HG02763 (cell line): Measurements from ENCODE around the gene L3MBTL3.
"Not testable (repeated sequence)": the region's sequence is repeated elsewhere in the genome, so short reads cannot be mapped to it uniquely, and the experiment has no call there.

ENCODE experiments used
- ATAC-seq: cut with Tn5 transposase; IDR thresholded peaks from one replicate; pipeline ENCODE4 v1.9.1; 2021; ENCODE audit warnings: mild to moderate bottlenecking, moderate library complexity; ENCODE audit not compliant: unreplicated experiment

L3MBTL3 gene

GRCh38 chr6:130134582-130134981 is 116.2 kb downstream of the L3MBTL3 start:
- ATAC-seq, result no peak

GRCh38 chr6:130136798-130137197 is 118.4 kb downstream of the L3MBTL3 start:
- no peak for ATAC-seq

- ATAC-seq, result no peak
Measured at GRCh38 chr6:130138116-130138908, 119.9 kb downstream of the L3MBTL3 start.

GRCh38 chr6:130138909-130139242 is 120.5 kb downstream of the L3MBTL3 start:
- ATAC-seq, result no peak

GRCh38 chr6:130140084-130140483 is 121.7 kb downstream of the L3MBTL3 start:
- ATAC-seq, result no peak

GRCh38 chr6:130143709-130144108 is 125.3 kb downstream of the L3MBTL3 start:
- no peak for ATAC-seq

GRCh38 chr6:130147111-130147510 is 128.7 kb downstream of the L3MBTL3 start:
- no peak for ATAC-seq

GRCh38 chr6:130148181-130148580 is 129.8 kb downstream of the L3MBTL3 start:
- ATAC-seq, result no peak

GRCh38 chr6:130149016-130149415 is 130.6 kb downstream of the L3MBTL3 start:
- not testable (repeated sequence) for ATAC-seq

- no peak for ATAC-seq
Measured at GRCh38 chr6:130150906-130151305, 132.5 kb downstream of the L3MBTL3 start.

- no peak for ATAC-seq
Measured at GRCh38 chr6:130152908-130153510, 134.6 kb downstream of the L3MBTL3 start.

GRCh38 chr6:130156908-130157307 is 138.5 kb downstream of the L3MBTL3 start:
- ATAC-seq, result no peak

- no peak for ATAC-seq
Measured at GRCh38 chr6:130158056-130158455, 139.7 kb downstream of the L3MBTL3 start.

GRCh38 chr6:130158548-130158947 is 140.2 kb downstream of the L3MBTL3 start:
- no peak for ATAC-seq

- no peak for ATAC-seq
Measured at GRCh38 chr6:130159956-130160355, 141.6 kb downstream of the L3MBTL3 start.

GRCh38 chr6:130161683-130162404 is 143.5 kb downstream of the L3MBTL3 start:
- no peak for ATAC-seq

GRCh38 chr6:130162421-130162820 is 144.0 kb downstream of the L3MBTL3 start:
- no peak for ATAC-seq

- ATAC-seq, result no peak
Measured at GRCh38 chr6:130163266-130163665, 144.9 kb downstream of the L3MBTL3 start.

GRCh38 chr6:130164251-130164650 is 145.9 kb downstream of the L3MBTL3 start:
- no peak for ATAC-seq

- ATAC-seq, result no peak
Measured at GRCh38 chr6:130167655-130168054, 149.3 kb downstream of the L3MBTL3 start.

GRCh38 chr6:130170160-130170559 is 151.8 kb downstream of the L3MBTL3 start:
- ATAC-seq, result not testable (repeated sequence)
